Activated effector memory CD4-positive, alpha-beta T cell treated with Interleukin-2 at 50 U/mL for 16 hours (primary cell): ENCODE results near the gene NID2.

Experiments
- DNase-seq: peaks from one replicate; pipeline ENCODE4 v3.0.0-alpha.2; 2020

Gene NID2

GRCh38 chr14:52023518-52023917 is 45.3 kb downstream of the NID2 start:
- DNase-seq: no peak

DNA sequence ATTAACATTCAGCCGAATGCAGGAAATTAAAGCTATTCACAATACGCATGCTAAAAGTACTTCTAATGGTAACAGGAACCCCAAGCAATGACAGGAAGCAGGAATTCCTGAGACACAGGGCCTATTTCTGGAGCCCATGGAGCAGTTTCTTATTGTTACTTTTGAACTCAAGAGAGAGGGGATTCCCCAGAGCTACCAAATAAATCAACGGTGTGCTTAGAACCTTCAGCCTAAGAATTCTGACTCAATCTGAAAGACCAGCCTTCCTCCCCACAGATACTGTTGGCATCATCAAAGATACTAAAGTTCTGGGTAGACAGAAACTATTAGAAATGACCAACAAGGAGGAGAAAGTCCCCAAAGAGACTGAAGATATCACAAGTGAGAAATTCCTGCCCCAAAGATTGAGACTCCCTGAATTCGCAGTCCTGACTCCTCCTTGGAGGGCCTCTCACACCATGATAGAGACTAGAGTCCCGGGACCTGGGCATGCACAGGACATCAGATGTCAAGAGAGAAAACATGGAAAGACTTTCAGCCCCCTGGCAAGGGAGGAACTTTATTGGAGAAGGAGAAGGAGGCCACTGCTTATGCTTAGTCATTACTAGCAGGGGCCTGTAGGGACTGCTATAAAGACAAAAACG is 46.8 kb downstream of the NID2 start:
- DNase-seq: no peak

DNA sequence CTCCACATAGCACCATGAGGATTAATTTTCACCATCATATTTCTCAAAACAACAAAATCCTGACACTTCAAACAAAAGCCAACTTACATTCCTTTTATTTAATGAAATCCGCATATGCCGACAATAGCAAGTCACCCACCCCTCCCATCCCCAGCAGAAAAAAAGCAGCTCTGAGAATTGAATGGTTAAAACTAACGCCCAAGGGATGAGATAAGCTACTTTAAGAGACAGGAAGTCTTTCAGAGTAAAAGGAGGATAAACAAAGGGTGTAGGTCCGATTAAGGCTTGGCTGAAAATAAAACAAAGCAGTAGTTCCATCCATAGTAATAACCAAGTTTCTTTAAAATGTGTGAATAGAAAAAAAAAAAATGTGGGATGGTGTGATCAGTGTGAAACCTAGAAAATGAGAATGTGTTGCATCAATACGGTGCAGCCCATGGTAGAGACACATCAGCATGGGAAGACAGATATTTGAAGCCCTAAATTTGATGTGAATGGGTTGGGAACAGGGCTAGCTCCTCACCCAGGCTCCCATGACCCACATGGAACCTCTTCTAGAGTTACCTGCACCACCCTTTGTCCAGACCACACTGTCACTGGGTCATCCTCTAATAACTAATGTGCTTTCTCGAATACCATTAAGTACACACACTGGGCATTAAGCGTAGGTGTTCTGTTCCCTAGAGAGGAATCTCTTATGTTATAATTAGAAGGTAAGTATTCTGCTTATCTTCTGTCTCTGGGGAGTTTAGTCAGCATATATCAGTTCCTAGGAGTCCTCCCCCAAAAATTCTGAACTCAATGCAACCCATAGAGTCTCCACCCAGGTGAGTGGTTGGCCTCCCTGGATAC is 47.8 kb downstream of the NID2 start:
- DNase-seq: no peak

GRCh38 chr14:52020161-52020714 is 48.6 kb downstream of the NID2 start:
- DNase-seq: no peak

DNA sequence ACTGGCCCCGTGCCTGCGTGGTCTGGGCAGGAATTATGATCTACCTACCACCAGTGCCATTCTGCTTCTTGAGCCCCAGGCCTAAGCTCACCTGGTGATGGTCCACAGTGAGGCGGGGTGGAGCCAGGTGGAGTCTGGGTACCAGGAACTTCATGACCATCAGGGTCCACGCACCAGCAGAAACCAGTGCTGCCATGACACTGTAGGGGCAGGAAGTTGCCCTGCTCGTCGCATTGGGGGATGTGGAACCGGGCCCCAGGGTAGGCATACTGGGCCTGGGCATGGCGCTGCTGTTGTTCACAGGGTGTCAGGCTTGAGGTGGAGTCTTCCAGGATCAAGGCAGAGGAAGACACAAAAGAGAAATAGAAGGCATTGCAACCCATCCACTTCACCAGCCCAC is 49.9 kb downstream of the NID2 start:
- DNase-seq: no peak

GRCh38 chr14:52018252-52018651 is 50.6 kb downstream of the NID2 start:
- DNase-seq: no peak

DNA sequence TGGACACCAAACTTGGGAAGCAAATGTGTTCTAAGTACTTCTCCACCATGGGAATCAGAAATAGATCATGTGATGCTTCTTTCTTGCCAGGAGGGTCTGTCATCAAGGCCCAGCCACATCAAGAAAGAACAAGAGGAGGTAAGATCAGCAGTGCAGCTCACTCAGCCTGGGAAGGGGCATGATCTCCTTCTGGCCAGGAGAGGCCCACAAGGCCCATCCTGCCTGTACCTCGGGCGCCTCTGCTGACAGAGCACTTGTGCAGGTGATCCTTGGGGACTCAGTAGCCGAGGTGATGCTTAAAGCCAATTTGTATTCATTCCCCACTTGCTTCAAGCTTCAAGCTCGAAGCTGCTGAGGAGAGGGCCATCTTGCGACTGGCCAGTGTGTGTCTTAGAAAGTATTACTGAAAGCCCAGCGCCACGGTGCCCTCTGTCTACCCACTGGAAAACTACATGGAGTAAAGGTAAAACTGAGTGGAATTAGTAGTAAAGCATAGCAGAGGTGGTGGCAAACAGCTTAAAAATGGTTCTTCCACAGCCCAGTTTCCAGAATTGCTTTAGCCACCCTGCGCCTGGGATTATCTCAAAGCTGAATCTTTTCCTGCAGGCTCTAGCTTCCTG is 53.3 kb downstream of the NID2 start:
- DNase-seq: no peak

DNA sequence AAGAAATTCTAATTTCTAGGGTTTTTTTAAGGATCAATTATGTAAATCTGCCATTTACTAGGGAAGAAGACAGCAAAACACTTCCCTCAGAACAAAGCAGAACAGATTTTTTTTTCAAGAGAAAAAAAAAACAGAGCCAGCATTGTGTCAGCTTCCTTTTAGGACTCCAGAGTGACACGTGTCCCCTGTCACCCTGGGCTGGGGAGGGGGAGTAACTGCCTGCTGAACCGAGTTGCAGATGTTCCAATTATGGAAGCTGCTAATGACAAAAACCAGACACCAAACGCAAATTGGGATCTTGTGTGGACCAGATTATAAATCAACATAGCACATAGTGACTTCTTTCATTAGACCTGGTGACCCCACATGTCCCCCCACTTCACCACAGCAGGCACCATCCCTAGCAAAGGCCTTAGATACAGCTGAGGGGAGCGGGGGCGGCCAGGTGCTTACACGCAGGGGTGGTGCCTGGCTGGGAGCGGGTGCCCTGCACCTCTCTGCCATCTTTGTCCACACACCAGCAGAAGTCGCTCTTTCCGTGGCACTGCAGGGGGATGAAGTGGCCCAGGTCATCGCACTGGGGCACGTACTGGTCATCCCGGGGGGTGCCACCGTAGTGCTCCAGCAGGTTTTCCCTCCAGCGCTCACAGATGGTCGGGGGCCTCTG is 54.1 kb downstream of the NID2 start:
- DNase-seq: no peak

DNA sequence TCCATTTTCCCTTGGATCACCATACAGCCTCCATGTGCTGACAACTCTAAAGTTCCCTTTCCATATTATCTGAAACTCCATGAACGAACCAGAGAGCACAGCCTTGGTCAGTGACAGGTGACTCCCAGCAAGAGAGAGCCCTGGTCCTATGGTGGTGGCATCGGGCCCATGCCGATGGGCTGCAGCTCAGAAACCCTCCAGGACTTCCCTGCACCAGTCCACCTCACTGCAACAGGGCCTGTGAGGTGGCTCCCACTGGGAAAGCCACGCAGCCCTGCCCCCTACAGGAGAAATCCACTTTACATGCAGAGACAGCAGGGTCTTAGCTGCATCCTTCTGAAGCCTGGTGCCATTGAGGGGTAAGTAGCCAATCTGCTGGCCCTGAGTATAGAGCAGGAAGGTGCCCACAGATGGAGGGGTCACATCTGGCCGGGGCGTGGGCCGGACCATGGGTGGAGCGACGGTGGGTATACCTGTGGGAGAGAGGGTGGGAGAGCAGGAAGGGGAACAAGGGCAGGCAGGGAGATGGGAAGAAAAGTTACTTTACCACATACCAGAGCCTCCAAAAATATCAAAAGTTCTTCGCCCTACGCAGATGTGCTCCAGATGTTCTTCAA is 54.8 kb downstream of the NID2 start:
- no peak for DNase-seq

DNA sequence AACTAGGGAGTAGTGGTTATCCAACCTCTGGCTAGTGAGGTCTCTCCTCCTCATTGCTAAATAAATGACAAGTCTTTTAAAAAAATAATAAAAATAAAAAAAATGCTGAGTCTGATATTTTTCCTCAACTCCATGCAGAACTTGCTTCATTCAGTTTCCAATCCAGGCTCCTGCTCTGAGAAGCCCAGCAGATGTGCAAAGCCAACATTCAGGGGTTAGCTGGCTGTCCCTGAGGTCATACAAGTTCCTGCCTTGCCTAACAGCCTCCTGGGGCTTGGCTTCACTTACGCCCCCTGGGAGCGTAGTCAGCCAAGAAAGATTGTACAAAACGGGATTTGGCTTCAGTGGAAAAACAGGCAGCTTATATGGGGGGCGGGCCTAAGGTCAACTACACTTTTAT is 56.2 kb downstream of the NID2 start:
- DNase-seq: no peak

GRCh38 chr14:52011523-52011922 is 57.3 kb downstream of the NID2 start:
- DNase-seq: no peak

DNA sequence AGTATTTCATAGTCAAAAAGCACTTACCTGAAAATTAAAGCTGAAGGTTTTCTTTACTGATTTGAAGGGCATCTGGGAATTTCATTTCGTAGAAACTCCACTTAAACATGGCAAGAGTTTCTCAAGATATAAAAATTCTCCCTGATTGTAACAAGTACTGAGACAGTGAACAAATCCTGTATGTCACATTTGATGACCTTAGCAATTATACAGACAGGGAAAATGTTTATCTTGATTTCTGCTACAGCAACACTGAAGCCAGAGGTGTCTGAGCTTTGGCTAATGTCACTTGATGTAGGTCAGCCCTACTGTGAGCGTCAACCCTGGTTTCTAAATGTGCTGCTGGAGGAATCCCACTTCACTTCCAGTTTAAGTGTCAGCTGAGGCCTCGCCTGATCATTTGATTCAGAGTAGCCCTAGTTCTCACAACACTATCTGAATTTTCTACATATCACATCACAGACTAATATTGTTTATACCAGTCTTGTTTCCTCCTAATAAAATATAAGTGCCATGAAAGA is 58.6 kb downstream of the NID2 start:
- DNase-seq: no peak

- no peak for DNase-seq
These were observed 60.7 kb downstream of the NID2 start for GRCh38 chr14:52008136-52008535.

DNA sequence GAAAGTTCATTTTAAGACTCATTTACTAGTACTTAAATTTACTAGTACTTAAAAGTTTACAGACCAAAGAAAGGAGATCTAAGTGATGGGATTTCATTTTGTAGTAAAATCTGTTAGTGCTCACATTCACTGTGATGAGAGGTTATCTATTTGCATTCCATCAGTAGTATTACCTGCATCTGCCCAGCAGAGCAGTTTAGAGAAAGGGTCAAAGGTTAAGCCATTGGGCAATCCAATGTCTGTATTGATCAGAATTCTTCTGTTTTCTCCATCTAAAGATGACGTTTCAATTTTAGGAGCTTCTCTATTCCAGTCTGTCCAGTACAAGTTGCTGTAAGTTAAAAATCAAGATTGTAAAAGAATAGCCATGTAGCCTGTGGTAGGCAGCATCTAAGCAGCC is 61.2 kb downstream of the NID2 start:
- no peak for DNase-seq

- no peak for DNase-seq
These were observed 61.6 kb downstream of the NID2 start for GRCh38 chr14:52007211-52007610.

- DNase-seq: no peak
These were observed 62.5 kb downstream of the NID2 start for GRCh38 chr14:52006361-52006760.

DNA sequence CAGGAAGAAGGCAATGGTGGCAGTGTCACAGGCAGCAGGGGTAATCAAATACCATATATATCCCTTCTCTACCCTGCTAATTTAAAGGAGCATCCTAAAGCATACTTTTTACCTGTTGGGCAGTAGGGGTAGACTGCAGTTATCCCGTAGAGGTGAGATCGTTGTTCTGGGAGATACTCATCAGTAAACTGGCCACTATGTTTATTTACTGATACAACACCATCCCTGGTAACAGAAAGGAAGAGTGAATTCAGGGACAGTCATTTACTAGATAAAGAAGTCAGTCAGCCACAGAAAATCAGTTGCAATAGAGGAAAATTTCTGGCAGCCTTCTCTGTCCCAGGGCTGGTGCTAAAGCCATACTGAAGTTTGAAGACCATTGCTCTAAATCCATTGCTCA is 63.2 kb downstream of the NID2 start:
- no peak for DNase-seq

DNA sequence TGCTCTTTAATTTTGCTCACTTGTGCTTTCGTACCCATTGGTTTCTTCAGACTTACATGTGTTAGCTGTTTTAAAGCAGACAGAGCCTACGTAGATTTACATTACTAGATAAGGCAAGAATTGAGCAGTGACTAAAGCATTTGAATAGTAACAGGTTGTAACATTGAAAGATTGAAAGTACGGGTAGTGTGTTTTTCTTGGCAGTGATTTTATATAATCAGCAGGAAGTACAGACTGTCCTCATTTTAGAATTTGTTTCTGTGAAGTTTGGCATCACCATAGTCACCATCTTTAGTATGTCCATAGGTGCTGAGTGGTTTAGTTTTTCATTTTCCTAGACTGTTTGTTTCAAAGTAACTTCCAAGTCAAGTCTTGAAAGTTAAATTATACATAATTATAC is 65.5 kb downstream of the NID2 start:
- DNase-seq: no peak

DNA sequence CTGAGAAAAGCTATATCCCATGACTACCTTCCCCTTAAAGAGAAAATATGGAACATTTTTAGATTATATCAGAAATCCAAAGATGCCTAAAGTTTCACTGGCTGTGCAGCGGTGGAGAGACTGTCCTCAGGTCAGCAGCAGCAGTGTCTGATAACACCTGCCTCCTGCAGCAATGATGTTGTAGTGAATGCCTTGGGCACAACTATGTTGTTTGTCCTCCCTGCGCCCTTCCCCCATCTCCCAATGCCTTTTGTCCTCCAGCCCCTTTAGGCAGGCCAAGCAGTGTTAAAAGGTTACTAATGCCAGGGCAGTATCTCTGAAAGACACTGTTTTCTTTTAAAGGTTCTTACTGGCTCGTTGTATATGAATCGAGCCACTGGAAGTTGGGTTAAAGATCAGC is 66.3 kb downstream of the NID2 start:
- no peak for DNase-seq

GRCh38 chr14:52000696-52001095 is 68.2 kb downstream of the NID2 start:
- DNase-seq: no peak

DNA sequence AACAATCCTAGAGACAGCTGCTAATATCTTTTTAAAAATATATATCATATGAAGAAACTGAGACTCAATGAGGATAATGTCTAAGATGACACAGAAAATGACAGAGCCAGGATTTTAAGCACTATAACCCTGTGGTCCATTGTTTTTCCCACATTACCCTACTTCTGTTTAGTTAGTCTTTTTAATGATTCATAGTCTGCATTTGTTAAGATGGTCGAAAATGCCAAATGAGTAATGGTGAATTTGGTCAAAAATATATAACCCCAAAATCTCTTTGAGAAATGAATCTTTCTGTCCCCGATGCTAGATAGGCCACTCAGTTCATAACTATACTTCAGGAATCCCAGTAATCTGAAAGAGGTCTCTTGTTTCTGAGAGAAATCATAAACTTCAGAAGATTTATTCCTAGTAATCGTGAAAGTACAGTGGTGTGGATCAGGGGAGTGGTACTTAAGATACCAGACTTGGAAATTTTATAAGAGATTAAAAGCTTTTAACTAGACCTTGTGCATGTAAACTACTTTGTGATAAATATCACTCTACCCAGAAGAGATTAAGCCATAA is 68.8 kb downstream of the NID2 start:
- no peak for DNase-seq

DNA sequence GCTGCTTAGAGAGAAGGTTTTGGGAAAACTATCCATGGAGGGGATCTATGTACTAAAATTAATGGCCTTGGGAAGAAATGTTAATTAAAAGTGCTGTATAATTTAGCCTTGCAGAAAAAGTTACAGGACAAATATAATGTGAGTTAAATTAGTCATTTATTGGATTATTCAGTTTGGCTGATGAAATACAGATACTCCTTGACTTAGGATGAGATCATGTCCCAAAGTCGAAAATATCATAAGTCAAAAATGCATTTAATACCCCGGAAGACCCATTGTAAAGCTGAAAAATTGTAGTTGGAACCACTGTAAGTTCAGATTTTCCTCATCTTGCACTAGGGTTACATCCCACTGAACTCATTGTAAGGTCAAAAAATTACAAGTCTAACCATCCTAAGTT is 69.8 kb downstream of the NID2 start:
- DNase-seq: no peak
